ENCODE results near the gene SERF2.
"Not testable (repeated sequence)": the region's sequence is repeated elsewhere in the genome, so short reads cannot be mapped to it uniquely, and the experiment has no call there.

The SERF2 gene

GRCh38 chr15:43794269-43795037 is 2.3 kb downstream of the SERF2 start:
- DNase-seq (ENCODE audit: low spot score) = no peak

- no peak for DNase-seq (ENCODE audit: low spot score)
These were observed 3.1 kb downstream of the SERF2 start for GRCh38 chr15:43795197-43795596.

GRCh38 chr15:43795997-43796396 is 3.9 kb downstream of the SERF2 start:
- DNase-seq (ENCODE audit: low spot score) = no peak

- DNase-seq (ENCODE audit: low spot score) = no peak
These were observed 4.4 kb downstream of the SERF2 start for GRCh38 chr15:43796566-43796965.

GRCh38 chr15:43799209-43799944 is 7.3 kb downstream of the SERF2 start:
- DNase-seq (ENCODE audit: low spot score) = no peak

GRCh38 chr15:43799945-43800285 is 7.8 kb downstream of the SERF2 start, which contains the start of gene SERINC4:
TSS of gene SERINC4 (minus strand) at chr15:43800220. CDS start at chr15:43799986, 234 bp downstream.
- DNase-seq (ENCODE audit: low spot score) = no peak

- peak; percentile 87 for DNase-seq (ENCODE audit: low spot score)
These were observed 8.4 kb downstream of the SERF2 start, which contains the start of gene HYPK for GRCh38 chr15:43800286-43801141. TSS of gene HYPK (plus strand) at chr15:43800599. CDS start at chr15:43800623, 24 bp downstream.

GRCh38 chr15:43802676-43803075 is 10.6 kb downstream of the SERF2 start:
- DNase-seq (ENCODE audit: low spot score) = not testable (repeated sequence)

- DNase-seq (ENCODE audit: low spot score) = no peak
These were observed 16.4 kb downstream of the SERF2 start for GRCh38 chr15:43808435-43808950.

GRCh38 chr15:43808960-43809678 is 17.0 kb downstream of the SERF2 start:
- no peak for DNase-seq (ENCODE audit: low spot score)

- not testable (repeated sequence) for DNase-seq (ENCODE audit: low spot score)
These were observed 22.9 kb downstream of the SERF2 start for GRCh38 chr15:43815064-43815463.

- DNase-seq (ENCODE audit: low spot score) = no peak
These were observed 29.4 kb downstream of the SERF2 start for GRCh38 chr15:43821505-43821904.

GRCh38 chr15:43824302-43825246 is 32.5 kb downstream of the SERF2 start, which contains the start of gene MFAP1:
TSS of gene MFAP1 (minus strand) at chr15:43824690. CDS start at chr15:43824569, 121 bp downstream.
- DNase-seq (ENCODE audit: low spot score) = peak; percentile 86

- DNase-seq (ENCODE audit: low spot score) = not testable (repeated sequence)
These were observed 33.2 kb downstream of the SERF2 start for GRCh38 chr15:43825305-43825704.

- no peak for DNase-seq (ENCODE audit: low spot score)
These were observed 33.9 kb downstream of the SERF2 start for GRCh38 chr15:43826029-43826507.

GRCh38 chr15:43826508-43827341 is 34.6 kb downstream of the SERF2 start, which contains the start of gene WDR76:
TSS of gene WDR76 (plus strand) at chr15:43827002. CDS start at chr15:43827033, 31 bp downstream.
- peak; percentile 85 for DNase-seq (ENCODE audit: low spot score)

GRCh38 chr15:43828061-43828657 is 36.0 kb downstream of the SERF2 start:
- no peak for DNase-seq (ENCODE audit: low spot score)

GRCh38 chr15:43829951-43830540 is 37.9 kb downstream of the SERF2 start:
- DNase-seq (ENCODE audit: low spot score) = not testable (repeated sequence)
